Peyer's patch (tissue), 4 donors: ENCODE measurements around the gene JAZF1.

ENCODE experiments used
- CTCF ChIP-seq, 6 experiments: fragments of 450-650 bp in 4 of 6; fragments of 200-600 bp in 2 of 6; sonication (generic) in 1 of 6; IDR thresholded peaks; one replicate each; pipeline ENCODE4 v1.5.1; 2017 to 2019; ENCODE audit warnings: antibody characterized with exemption in 6 of 6, mild to moderate bottlenecking in 3 of 6, moderate library complexity in 1 of 6
- POLR2A ChIP-seq, 2 donors: fragments of 450-650 bp; IDR thresholded peaks; one replicate each; pipeline ENCODE4 v1.5.1; 2017; ENCODE audit warnings: antibody characterized with exemption in 2 of 2, mild to moderate bottlenecking in 2 of 2, moderate library complexity in 2 of 2

GRCh38 chr7:28174442-28174841, 6.2 kb downstream of the JAZF1 start:
- TF ChIP-seq POLR2A (IDR thresholded peaks at IDR 0.05) (no peak), CTCF (IDR thresholded peaks at IDR 0.05) (no peak)
